K562 (cell line): ENCODE results near the gene CMTR2. TPM values are rescaled to one million over a fixed set of nuclear protein-coding genes. Genes with fewer than 3 reads are reported as not detected.

Source experiments
- ATAC-seq: fragments of 200-7000 bp; cut with Tn5 transposase; 3 replicates; pipeline ENCODE4 v1.9.1; 2020; ENCODE audit warnings: moderate library complexity
- BruUV-seq: library from RNA; stranded (reverse); fragments of 400-500 nt; replicated peaks from 2 replicates; lab custom pipeline; 2021; lab: Mats Ljungman, UMichigan
- CTCF ChIA-PET: fragments of 300-600 bp; formaldehyde crosslinking; extraction: SDS; loops from one replicate; lab custom pipeline; 2021; ENCODE audit warnings: low intra/inter-chr PET ratio; lab: Yijun Ruan, JAX
- POLR2A ChIA-PET: fragments of 300-600, 350-650 bp; sonication (Branson Sonifier 250); formaldehyde crosslinking; extraction: SDS; loops from one replicate; lab custom pipeline; 2021; ENCODE audit warnings: antibody characterized with exemption, inconsistent platforms; lab: Yijun Ruan, JAX
- DNase-seq, 4 experiments: peaks; one replicate each; pipeline versions ENCODE4 v3.0.0 to v3.0.0-alpha.2; 2011 to 2018; ENCODE audit warnings: low spot score in 3 of 4, mixed read lengths in 3 of 4; ENCODE audit errors: extremely low read depth in 1 of 4
- FAIRE-seq: peaks from 2 replicates; lab custom pipeline; 2011; peaks lifted over from hg19 to GRCh38; lab: Jason Lieb, UNC
- H2AFZ ChIP-seq: 2 replicates; pipeline ENCODE4 v1.6.0; 2011; ENCODE audit warnings: low read depth, low read length, control low read depth, inconsistent platforms
- H3K27ac ChIP-seq: fragments of 200-600 bp; 3 replicates; pipeline ENCODE4 v1.8.0; 2011; ENCODE audit warnings: low read depth, mild to moderate bottlenecking, control low read depth, inconsistent platforms, low read length, moderate library complexity, mixed read lengths; ENCODE audit errors: extremely low read depth
- H3K27me3 ChIP-seq, 2 experiments: fragments of 300-600 bp in 1 of 2; 2 replicates in 1 of 2; 3 replicates in 1 of 2; pipeline versions ENCODE4 v1.6.0 to v1.8.0; 2011; ENCODE audit warnings: inconsistent platforms in 2 of 2, low read length in 2 of 2, mild to moderate bottlenecking in 1 of 2, mixed read lengths in 1 of 2, moderate library complexity in 1 of 2; ENCODE audit not compliant: control insufficient read depth in 2 of 2, insufficient read depth in 2 of 2
- H3K36me3 ChIP-seq: fragments of 300-600 bp; 3 replicates; pipeline ENCODE4 v1.8.0; 2011; ENCODE audit warnings: mild to moderate bottlenecking, low read length, inconsistent platforms; ENCODE audit not compliant: control insufficient read depth, insufficient read depth
- H3K4me1 ChIP-seq, 2 experiments: fragments of 200-600 bp in 1 of 2; replicated peaks in 1 of 2; 2 replicates in 1 of 2; 3 replicates in 1 of 2; pipeline versions ENCODE4 v1.5.1 to v1.8.0; 2011; ENCODE audit warnings: inconsistent platforms in 2 of 2, low read length in 2 of 2, mild to moderate bottlenecking in 1 of 2, mixed read lengths in 1 of 2, moderate library complexity in 1 of 2; ENCODE audit not compliant: control insufficient read depth in 2 of 2, insufficient read depth in 2 of 2
- H3K4me2 ChIP-seq: 2 replicates; pipeline ENCODE4 v1.6.1; 2011; ENCODE audit warnings: low read length, control low read depth, inconsistent platforms, mixed read lengths; ENCODE audit not compliant: insufficient read depth
- H3K4me3 ChIP-seq: fragments of 200-600 bp; sonication (generic), shearing (Covaris generic); 2 replicates; pipeline ENCODE4 v1.5.1; 2016; ENCODE audit warnings: control low read depth, inconsistent platforms
- H3K79me2 ChIP-seq: fragments of 200-600 bp; 3 replicates; pipeline ENCODE4 v1.8.0; 2011; ENCODE audit warnings: low read length, inconsistent platforms; ENCODE audit not compliant: control insufficient read depth, insufficient read depth
- H3K9ac ChIP-seq, 2 experiments: 2 replicates each; pipeline versions ENCODE4 v1.6.0 to v1.6.1; 2011; ENCODE audit warnings: low read depth in 2 of 2, low read length in 2 of 2, control low read depth in 1 of 2, inconsistent platforms in 1 of 2, mild to moderate bottlenecking in 1 of 2, mixed read lengths in 1 of 2; ENCODE audit not compliant: insufficient read depth in 1 of 2
- H3K9me1 ChIP-seq: one replicate; pipeline ENCODE4 v1.6.0; 2011; ENCODE audit warnings: inconsistent platforms, mild to moderate bottlenecking, low read length, moderate library complexity; ENCODE audit not compliant: control insufficient read depth, insufficient read depth
- H3K9me3 ChIP-seq: replicated peaks from 2 replicates; pipeline ENCODE4 v1.5.1; 2011; ENCODE audit warnings: low read depth, low read length, inconsistent platforms; ENCODE audit not compliant: control insufficient read depth, insufficient read depth
- H4K20me1 ChIP-seq: replicated peaks from 2 replicates; pipeline ENCODE4 v1.6.1; 2011; ENCODE audit warnings: low read length, inconsistent platforms, mixed read lengths; ENCODE audit not compliant: control insufficient read depth, insufficient read depth
- ARID2 ChIP-seq: fragments of 450-650 bp; IDR thresholded peaks from 2 replicates; pipeline ENCODE4 v1.6.1; 2017; ENCODE audit warnings: antibody characterized with exemption, mild to moderate bottlenecking
- COPS2 ChIP-seq: fragments of 450-650 bp; conservative IDR thresholded peaks from 2 replicates; pipeline ENCODE4 v1.6.1; 2016; ENCODE audit warnings: mild to moderate bottlenecking, moderate library complexity
- FOXK1 ChIP-seq: sonication (generic); formaldehyde crosslinking; IDR thresholded peaks from 2 replicates; pipeline ENCODE4 v1.8.0; 2022; ENCODE audit warnings: missing genetic modification reagents, mild to moderate bottlenecking, borderline replicate concordance
- HOXB6 ChIP-seq: fragments of 250-450 bp; sonication (Bioruptor Pico); IDR thresholded peaks from 2 replicates; pipeline ENCODE4 v1.5.1; 2022; ENCODE audit warnings: mild to moderate bottlenecking, borderline replicate concordance
- LEF1 ChIP-seq: fragments of 450-650 bp; IDR thresholded peaks from 2 replicates; pipeline ENCODE4 v1.6.1; 2016; ENCODE audit warnings: mild to moderate bottlenecking
- POLR2G ChIP-seq: fragments of 200-400 bp; formaldehyde crosslinking; IDR thresholded peaks from 2 replicates; pipeline ENCODE4 v1.6.1; 2017; ENCODE audit warnings: low read depth, mild to moderate bottlenecking, antibody characterized with exemption, low read length, moderate library complexity
- POLR3G ChIP-seq: IDR thresholded peaks from 2 replicates; pipeline ENCODE4 v1.6.1; 2011; ENCODE audit not compliant: insufficient read length, insufficient replicate concordance; ENCODE audit errors: extremely low read depth
- SREBF2 ChIP-seq: sonication (generic); formaldehyde crosslinking; IDR thresholded peaks from 2 replicates; pipeline ENCODE4 v1.4.0; 2020; ENCODE audit warnings: mild to moderate bottlenecking, missing genetic modification reagents
- SRF ChIP-seq, 2 experiments: fragments of 250-450, 450-650 bp in 1 of 2; sonication (Bioruptor Pico) in 1 of 2; sonication (generic) in 1 of 2; formaldehyde crosslinking; IDR thresholded peaks; 2 replicates each; pipeline versions ENCODE4 v1.5.0 to v1.5.1; 2020 to 2022; ENCODE audit warnings: mild to moderate bottlenecking in 1 of 2, missing genetic modification reagents in 1 of 2
- WGBS: fragments of 100-300 bp; shearing (Covaris generic); methylation state at CpG from one replicate; pipeline ENCODE4 v1.1.6; 2016; ENCODE audit warnings: low coverage, mixed read lengths; ENCODE audit not compliant: insufficient coverage; ENCODE audit errors: missing lambda C conversion rate; 5-methylcytosine and 5-hydroxymethylcytosine counted together
- in situ Hi-C: fragments of 300-500 bp; cut with MboI; formaldehyde crosslinking; loops from 4 replicates; pipeline ENCODE4 v1.15.0; 2018; ENCODE audit warnings: inconsistent platforms, mixed read lengths
- intact Hi-C: fragments of 100-400 bp; cut with micrococcal nuclease; formaldehyde crosslinking; loops from 2 replicates; pipeline ENCODE4 v1.14.2; 2022
- polyA plus RNA-seq, 8 experiments: library from polyadenylated mRNA; depleted of rRNA in 4 of 8; stranded (reverse) in 5 of 8; unstranded in 3 of 8; fragments of >200 nt; fragmentation: Nextera tagmentation in 2 of 8; fragmentation: Illumina TruSeq in 1 of 8; extraction: Ambion mirVana in 2 of 8; extraction: Trizol in 1 of 8; gene quantifications; 2 replicates each; pipeline versions ENCODE4 v1.2.1 to v1.2.3, GENCODE V29; 2011 to 2014; ENCODE audit warnings: inconsistent platforms in 1 of 8, missing spikeins in 1 of 8
- total RNA-seq, 7 experiments: library from RNA; depleted of rRNA in 6 of 7; stranded (reverse); fragments of >200 nt in 6 of 7; fragmentation: Illumina TruSeq in 2 of 7; extraction: Trizol in 2 of 7; gene quantifications; 2 replicates each; pipeline versions ENCODE4 v1.2.1 to v1.2.3, GENCODE V29; 2011 to 2021; ENCODE audit warnings: low replicate concordance in 1 of 7
- TF ChIP-seq, protein P1 (sequence below): fragments of 450-650 bp; formaldehyde crosslinking; conservative IDR thresholded peaks from 2 replicates; pipeline ENCODE4 v1.4.0; 2022; ENCODE audit warnings: mild to moderate bottlenecking, missing genetic modification characterization
- TF ChIP-seq, protein P2 (sequence below): fragments of 250-450 bp; sonication (Bioruptor Pico); IDR thresholded peaks from 2 replicates; pipeline ENCODE4 v1.8.0; 2021; ENCODE audit warnings: moderate library complexity, mild to moderate bottlenecking, inconsistent platforms
- TF ChIP-seq, protein P3 (sequence below): fragments of 250-450 bp; sonication (Bioruptor Pico); IDR thresholded peaks from 2 replicates; pipeline ENCODE4 v1.5.1; 2021; ENCODE audit warnings: mild to moderate bottlenecking
- TF ChIP-seq, protein P4 (sequence below), 2 experiments: fragments of 450-650 bp; IDR thresholded peaks; 2 replicates each; pipeline ENCODE4 v1.6.1; 2018; ENCODE audit warnings: mild to moderate bottlenecking in 2 of 2, low read depth in 1 of 2; ENCODE audit not compliant: partially characterized antibody in 2 of 2

CMTR2 gene
- total and polyA plus RNA-seq, 9 of the 15 experiments (the other 6 are each of a cell fraction or from before 2014, with no cell fraction given) = 4.6 to 24.8 (median 12.7) TPM

DNA sequence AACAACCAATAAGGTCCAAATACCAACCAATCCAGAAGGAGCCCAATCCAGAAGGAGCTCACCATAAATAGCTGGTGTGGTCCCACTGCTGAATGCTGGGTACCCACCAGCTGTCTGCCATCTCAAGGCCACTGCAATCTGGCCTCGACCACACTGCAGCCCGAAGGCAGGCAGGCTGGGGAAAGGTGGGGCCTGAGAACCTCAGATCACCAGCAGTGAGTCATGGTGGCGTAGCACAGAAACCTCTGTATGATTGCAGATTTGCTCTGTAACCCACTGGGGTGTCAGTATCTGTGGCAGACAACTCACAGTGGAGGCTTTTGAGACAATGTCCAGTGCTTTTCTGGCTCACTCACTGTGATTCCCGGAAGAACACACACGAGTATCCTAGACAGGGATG, 14.7 kb upstream of the CMTR2 start:
- no peak for ATAC-seq
- no peak overlapping the region for H3K9ac ChIP-seq
- no peaks in the 10 kb centered on the region for H3K9me1 ChIP-seq
- no peak overlapping the region for H2AFZ ChIP-seq
- no peak for FAIRE-seq
- no peaks in the 10 kb centered on the region for H3K4me1 ChIP-seq
- DNase-seq = no peak
- BruUV-seq = no TSS peak
- peaks cover 0 to 15% of the 10 kb centered on the region in 2 experiments; a peak in 2 of 5 replicates for H3K27me3 ChIP-seq
- no peaks in the 10 kb centered on the region for H3K79me2 ChIP-seq
- H3K4me2 ChIP-seq = no peak overlapping the region
- ChIA-PET POLR2A (no interaction called here), CTCF (no interaction called here)
- intact Hi-C loops = no loop called here
- H4K20me1 ChIP-seq = no peaks in the 10 kb centered on the region
- no peak overlapping the region for H3K27ac ChIP-seq
- in situ Hi-C loops = no loop called here
- 0% methylated on average over 5 of the region's 5 CpGs for WGBS
- H3K4me3 ChIP-seq = no peak overlapping the region
- no peaks in the 10 kb centered on the region for H3K9me3 ChIP-seq
- H3K36me3 ChIP-seq = no peaks in the 10 kb centered on the region
- TF ChIP-seq SRF (CRISPR knock-in tag; IDR thresholded peaks at IDR 0.05) (no peak), POLR2G (no peak), HOXB6 (CRISPR knock-in tag) (no peak), POLR3G (no peak), ARID2 (no peak), SREBF2 (no peak), FOXK1 (CRISPR knock-in tag) (no peak), COPS2 (no peak), LEF1 (no peak)
- TF ChIP-seq, protein P1, sequence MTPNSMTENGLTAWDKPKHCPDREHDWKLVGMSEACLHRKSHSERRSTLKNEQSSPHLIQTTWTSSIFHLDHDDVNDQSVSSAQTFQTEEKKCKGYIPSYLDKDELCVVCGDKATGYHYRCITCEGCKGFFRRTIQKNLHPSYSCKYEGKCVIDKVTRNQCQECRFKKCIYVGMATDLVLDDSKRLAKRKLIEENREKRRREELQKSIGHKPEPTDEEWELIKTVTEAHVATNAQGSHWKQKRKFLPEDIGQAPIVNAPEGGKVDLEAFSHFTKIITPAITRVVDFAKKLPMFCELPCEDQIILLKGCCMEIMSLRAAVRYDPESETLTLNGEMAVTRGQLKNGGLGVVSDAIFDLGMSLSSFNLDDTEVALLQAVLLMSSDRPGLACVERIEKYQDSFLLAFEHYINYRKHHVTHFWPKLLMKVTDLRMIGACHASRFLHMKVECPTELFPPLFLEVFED (CRISPR knock-in tag) = no peak
- TF ChIP-seq, protein P2, sequence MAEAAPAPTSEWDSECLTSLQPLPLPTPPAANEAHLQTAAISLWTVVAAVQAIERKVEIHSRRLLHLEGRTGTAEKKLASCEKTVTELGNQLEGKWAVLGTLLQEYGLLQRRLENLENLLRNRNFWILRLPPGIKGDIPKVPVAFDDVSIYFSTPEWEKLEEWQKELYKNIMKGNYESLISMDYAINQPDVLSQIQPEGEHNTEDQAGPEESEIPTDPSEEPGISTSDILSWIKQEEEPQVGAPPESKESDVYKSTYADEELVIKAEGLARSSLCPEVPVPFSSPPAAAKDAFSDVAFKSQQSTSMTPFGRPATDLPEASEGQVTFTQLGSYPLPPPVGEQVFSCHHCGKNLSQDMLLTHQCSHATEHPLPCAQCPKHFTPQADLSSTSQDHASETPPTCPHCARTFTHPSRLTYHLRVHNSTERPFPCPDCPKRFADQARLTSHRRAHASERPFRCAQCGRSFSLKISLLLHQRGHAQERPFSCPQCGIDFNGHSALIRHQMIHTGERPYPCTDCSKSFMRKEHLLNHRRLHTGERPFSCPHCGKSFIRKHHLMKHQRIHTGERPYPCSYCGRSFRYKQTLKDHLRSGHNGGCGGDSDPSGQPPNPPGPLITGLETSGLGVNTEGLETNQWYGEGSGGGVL (CRISPR knock-in tag) = no peak
- TF ChIP-seq, protein P3, sequence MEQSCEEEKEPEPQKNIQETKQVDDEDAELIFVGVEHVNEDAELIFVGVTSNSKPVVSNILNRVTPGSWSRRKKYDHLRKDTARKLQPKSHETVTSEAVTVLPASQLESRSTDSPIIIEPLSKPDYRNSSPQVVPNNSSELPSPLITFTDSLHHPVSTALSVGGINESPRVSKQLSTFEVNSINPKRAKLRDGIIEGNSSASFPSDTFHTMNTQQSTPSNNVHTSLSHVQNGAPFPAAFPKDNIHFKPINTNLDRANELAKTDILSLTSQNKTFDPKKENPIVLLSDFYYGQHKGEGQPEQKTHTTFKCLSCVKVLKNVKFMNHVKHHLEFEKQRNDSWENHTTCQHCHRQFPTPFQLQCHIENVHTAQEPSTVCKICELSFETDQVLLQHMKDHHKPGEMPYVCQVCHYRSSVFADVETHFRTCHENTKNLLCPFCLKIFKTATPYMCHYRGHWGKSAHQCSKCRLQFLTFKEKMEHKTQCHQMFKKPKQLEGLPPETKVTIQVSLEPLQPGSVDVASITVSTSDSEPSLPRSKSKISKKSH (CRISPR knock-in tag) = no peak
- TF ChIP-seq, protein P4, sequence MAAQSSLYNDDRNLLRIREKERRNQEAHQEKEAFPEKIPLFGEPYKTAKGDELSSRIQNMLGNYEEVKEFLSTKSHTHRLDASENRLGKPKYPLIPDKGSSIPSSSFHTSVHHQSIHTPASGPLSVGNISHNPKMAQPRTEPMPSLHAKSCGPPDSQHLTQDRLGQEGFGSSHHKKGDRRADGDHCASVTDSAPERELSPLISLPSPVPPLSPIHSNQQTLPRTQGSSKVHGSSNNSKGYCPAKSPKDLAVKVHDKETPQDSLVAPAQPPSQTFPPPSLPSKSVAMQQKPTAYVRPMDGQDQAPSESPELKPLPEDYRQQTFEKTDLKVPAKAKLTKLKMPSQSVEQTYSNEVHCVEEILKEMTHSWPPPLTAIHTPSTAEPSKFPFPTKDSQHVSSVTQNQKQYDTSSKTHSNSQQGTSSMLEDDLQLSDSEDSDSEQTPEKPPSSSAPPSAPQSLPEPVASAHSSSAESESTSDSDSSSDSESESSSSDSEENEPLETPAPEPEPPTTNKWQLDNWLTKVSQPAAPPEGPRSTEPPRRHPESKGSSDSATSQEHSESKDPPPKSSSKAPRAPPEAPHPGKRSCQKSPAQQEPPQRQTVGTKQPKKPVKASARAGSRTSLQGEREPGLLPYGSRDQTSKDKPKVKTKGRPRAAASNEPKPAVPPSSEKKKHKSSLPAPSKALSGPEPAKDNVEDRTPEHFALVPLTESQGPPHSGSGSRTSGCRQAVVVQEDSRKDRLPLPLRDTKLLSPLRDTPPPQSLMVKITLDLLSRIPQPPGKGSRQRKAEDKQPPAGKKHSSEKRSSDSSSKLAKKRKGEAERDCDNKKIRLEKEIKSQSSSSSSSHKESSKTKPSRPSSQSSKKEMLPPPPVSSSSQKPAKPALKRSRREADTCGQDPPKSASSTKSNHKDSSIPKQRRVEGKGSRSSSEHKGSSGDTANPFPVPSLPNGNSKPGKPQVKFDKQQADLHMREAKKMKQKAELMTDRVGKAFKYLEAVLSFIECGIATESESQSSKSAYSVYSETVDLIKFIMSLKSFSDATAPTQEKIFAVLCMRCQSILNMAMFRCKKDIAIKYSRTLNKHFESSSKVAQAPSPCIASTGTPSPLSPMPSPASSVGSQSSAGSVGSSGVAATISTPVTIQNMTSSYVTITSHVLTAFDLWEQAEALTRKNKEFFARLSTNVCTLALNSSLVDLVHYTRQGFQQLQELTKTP (IDR thresholded peaks at IDR 0.05; ENCODE audit: low read depth in 1 of 2, partially characterized antibody in 2 of 2) = no peak
